GM19468 (cell line): ENCODE results near the gene NR5A1.

Experiments used
- ATAC-seq: cut with Tn5 transposase; IDR thresholded peaks from one replicate; pipeline ENCODE4 v1.9.1; 2021; ENCODE audit warnings: mild to moderate bottlenecking, moderate library complexity, moderate number of reproducible peaks; ENCODE audit not compliant: unreplicated experiment; ENCODE audit errors: extremely low read depth

Gene NR5A1

GRCh38 chr9:124469011-124469832, 38.0 kb downstream of the NR5A1 start:
- no peak for ATAC-seq

- no peak for ATAC-seq
Observed at GRCh38 chr9:124468061-124468740, 39.0 kb downstream of the NR5A1 start.

- no peak for ATAC-seq
Observed at GRCh38 chr9:124467410-124468060, 39.7 kb downstream of the NR5A1 start.

- ATAC-seq, result no peak
Observed at GRCh38 chr9:124465736-124466135, 41.5 kb downstream of the NR5A1 start.

GRCh38 chr9:124462739-124463138, 44.5 kb downstream of the NR5A1 start:
- ATAC-seq, result no peak

- no peak for ATAC-seq
Observed at GRCh38 chr9:124458441-124458840, 48.8 kb downstream of the NR5A1 start.

GRCh38 chr9:124457887-124458431, 49.2 kb downstream of the NR5A1 start:
- no peak for ATAC-seq

GRCh38 chr9:124457079-124457886, 49.9 kb downstream of the NR5A1 start:
- ATAC-seq, result no peak

- no peak for ATAC-seq
Observed at GRCh38 chr9:124456341-124457078, 50.7 kb downstream of the NR5A1 start.

- ATAC-seq, result no peak
Observed at GRCh38 chr9:124455820-124456219, 51.4 kb downstream of the NR5A1 start.

GRCh38 chr9:124454791-124455443, 52.3 kb downstream of the NR5A1 start:
- no peak for ATAC-seq

GRCh38 chr9:124454296-124454695, 52.9 kb downstream of the NR5A1 start:
- no peak for ATAC-seq

- no peak for ATAC-seq
Observed at GRCh38 chr9:124453586-124454191, 53.5 kb downstream of the NR5A1 start.

GRCh38 chr9:124452841-124453585, 54.2 kb downstream of the NR5A1 start:
- no peak for ATAC-seq

GRCh38 chr9:124452326-124452725, 54.9 kb downstream of the NR5A1 start:
- ATAC-seq, result no peak

GRCh38 chr9:124450931-124451661, 56.1 kb downstream of the NR5A1 start:
- no peak for ATAC-seq

- ATAC-seq, result no peak
Observed at GRCh38 chr9:124450241-124450924, 56.8 kb downstream of the NR5A1 start, which contains the start of gene ADGRD2. ADGRD2 (plus strand) TSS chr9:124450451; CDS start chr9:124451667, 1,216 bp downstream.
